PFSK-1 (cell line): ENCODE results near the gene TASL.

ENCODE experiments used
- POLR2AphosphoS5 ChIP-seq: IDR thresholded peaks from 2 replicates; pipeline ENCODE4 v1.6.1; 2012; ENCODE audit warnings: low read depth, mild to moderate bottlenecking, control low read depth, low read length, moderate library complexity
- TF ChIP-seq, protein P1 (sequence below), 2 experiments: IDR thresholded peaks; 2 replicates each; pipeline versions ENCODE4 v1.6.1 to v1.8.0; 2011 to 2012; ENCODE audit warnings: low read depth in 2 of 2, low read length in 2 of 2, control low read depth in 1 of 2, inconsistent platforms in 1 of 2, mild to moderate bottlenecking in 1 of 2, moderate library complexity in 1 of 2; ENCODE audit not compliant: insufficient read depth in 1 of 2

DNA sequence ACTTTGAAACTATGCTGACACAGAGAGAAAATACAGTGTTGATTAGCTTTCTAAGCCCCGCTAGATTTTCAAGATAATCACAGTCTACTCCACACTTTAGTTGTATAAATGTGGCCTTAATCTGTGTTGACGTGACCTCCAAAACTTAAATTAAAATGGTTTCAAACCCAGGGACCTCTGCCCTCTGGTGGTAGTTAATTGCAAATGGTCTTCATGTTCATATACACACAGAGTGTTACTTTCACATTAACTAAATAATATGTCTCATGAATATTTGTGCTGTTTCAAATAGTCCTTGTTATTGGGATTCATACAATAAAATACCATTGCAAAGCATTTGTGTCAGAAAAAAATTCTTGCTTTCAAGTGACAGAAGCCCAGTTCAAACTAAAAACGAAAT, 64.3 kb downstream of the TASL start:
- TF ChIP-seq POLR2AphosphoS5: no peak
- TF ChIP-seq, protein P1, sequence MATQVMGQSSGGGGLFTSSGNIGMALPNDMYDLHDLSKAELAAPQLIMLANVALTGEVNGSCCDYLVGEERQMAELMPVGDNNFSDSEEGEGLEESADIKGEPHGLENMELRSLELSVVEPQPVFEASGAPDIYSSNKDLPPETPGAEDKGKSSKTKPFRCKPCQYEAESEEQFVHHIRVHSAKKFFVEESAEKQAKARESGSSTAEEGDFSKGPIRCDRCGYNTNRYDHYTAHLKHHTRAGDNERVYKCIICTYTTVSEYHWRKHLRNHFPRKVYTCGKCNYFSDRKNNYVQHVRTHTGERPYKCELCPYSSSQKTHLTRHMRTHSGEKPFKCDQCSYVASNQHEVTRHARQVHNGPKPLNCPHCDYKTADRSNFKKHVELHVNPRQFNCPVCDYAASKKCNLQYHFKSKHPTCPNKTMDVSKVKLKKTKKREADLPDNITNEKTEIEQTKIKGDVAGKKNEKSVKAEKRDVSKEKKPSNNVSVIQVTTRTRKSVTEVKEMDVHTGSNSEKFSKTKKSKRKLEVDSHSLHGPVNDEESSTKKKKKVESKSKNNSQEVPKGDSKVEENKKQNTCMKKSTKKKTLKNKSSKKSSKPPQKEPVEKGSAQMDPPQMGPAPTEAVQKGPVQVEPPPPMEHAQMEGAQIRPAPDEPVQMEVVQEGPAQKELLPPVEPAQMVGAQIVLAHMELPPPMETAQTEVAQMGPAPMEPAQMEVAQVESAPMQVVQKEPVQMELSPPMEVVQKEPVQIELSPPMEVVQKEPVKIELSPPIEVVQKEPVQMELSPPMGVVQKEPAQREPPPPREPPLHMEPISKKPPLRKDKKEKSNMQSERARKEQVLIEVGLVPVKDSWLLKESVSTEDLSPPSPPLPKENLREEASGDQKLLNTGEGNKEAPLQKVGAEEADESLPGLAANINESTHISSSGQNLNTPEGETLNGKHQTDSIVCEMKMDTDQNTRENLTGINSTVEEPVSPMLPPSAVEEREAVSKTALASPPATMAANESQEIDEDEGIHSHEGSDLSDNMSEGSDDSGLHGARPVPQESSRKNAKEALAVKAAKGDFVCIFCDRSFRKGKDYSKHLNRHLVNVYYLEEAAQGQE (IDR thresholded peaks at IDR 0.05; ENCODE audit: insufficient read depth in 1 of 2, low read depth in 2 of 2, low read length in 2 of 2): no peak
